ENCODE results near the gene PTP4A2. TPM values are rescaled to one million over a fixed set of nuclear protein-coding genes. Genes with fewer than 3 reads are reported as not detected.
A peak's percentile ranks its signal among the peaks of the same experiment; 100 is the strongest.
"Not testable (repeated sequence)": the region's sequence is repeated elsewhere in the genome, so short reads cannot be mapped to it uniquely, and the experiment has no call there.

The PTP4A2 gene
- polyA plus RNA-seq, 3 donors: 227 to 501 (median 294) TPM

DNA sequence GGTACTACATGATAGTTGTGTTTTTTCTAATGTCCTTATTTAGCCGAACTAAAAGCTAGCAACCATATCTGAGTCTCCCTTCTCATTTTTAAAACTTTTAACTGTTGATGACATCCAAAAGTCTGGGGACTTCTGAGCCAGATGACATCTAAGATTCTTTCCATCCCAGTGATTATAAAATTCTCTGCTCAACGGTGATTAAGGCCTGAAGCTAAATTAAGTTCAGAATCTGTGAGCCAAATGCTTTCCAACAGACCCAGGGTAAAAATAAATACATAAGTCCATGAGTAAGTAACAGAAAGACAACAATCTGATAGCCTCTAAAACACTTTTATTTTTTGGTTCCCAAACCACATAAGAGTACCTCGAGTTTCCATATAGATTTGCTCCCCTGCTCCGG, 13.1 kb upstream of the PTP4A2 start:
- Histone ChIP-seq H3K4me1 (ENCODE audit: control insufficient read depth in 1 of 2, insufficient read depth in 2 of 2, low read length in 2 of 2) (peaks cover 55 to 64% of the 10 kb centered on the region in 2 donors), H3K4me3 (replicated peaks in 1 of 3; ENCODE audit: low read depth in 2 of 3, low read length in 3 of 3) (no peak overlapping the region), H3K79me2 (ENCODE audit: insufficient read depth, low read length) (no peaks in the 10 kb centered on the region), H3K36me3 (replicated peaks in 1 of 2; ENCODE audit: control insufficient read depth in 1 of 2, insufficient read depth in 2 of 2, low read length in 2 of 2) (no peaks in the 10 kb centered on the region), H4K20me1 (ENCODE audit: insufficient read depth, low read length) (no peaks in the 10 kb centered on the region), H3K9ac (ENCODE audit: insufficient read depth, low read length, poor library complexity, severe bottlenecking) (no peak overlapping the region), H3K27me3 (ENCODE audit: control insufficient read depth in 2 of 2, insufficient read depth in 2 of 2, low read length in 2 of 2) (no peaks in the 10 kb centered on the region), H3K27ac (ENCODE audit: low read depth in 1 of 2, low read length in 2 of 2) (no peak overlapping the region), H2AFZ (ENCODE audit: insufficient read depth, low read depth, low read length, poor library complexity, severe bottlenecking) (no peak overlapping the region), H3K4me2 (replicated peaks; ENCODE audit: extremely low read depth, low read length, poor library complexity, severe bottlenecking) (no peak overlapping the region), H3K9me3 (replicated peaks in 1 of 2; ENCODE audit: control insufficient read depth in 1 of 2, insufficient read depth in 1 of 2, low read length in 2 of 2) (no peaks in the 10 kb centered on the region)
- WGBS (ENCODE audit: insufficient coverage): 100% methylated on average over 1 of the region's 4 CpGs
- intact Hi-C loops (cut with micrococcal nuclease): no loop called here
- TF ChIP-seq, protein P1, sequence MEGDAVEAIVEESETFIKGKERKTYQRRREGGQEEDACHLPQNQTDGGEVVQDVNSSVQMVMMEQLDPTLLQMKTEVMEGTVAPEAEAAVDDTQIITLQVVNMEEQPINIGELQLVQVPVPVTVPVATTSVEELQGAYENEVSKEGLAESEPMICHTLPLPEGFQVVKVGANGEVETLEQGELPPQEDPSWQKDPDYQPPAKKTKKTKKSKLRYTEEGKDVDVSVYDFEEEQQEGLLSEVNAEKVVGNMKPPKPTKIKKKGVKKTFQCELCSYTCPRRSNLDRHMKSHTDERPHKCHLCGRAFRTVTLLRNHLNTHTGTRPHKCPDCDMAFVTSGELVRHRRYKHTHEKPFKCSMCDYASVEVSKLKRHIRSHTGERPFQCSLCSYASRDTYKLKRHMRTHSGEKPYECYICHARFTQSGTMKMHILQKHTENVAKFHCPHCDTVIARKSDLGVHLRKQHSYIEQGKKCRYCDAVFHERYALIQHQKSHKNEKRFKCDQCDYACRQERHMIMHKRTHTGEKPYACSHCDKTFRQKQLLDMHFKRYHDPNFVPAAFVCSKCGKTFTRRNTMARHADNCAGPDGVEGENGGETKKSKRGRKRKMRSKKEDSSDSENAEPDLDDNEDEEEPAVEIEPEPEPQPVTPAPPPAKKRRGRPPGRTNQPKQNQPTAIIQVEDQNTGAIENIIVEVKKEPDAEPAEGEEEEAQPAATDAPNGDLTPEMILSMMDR (IDR thresholded peaks at IDR 0.05): no peak
- H3K4me1 Mint-ChIP-seq: peaks cover 56% of the 10 kb centered on the region
- peaks cover 0 to 2% (median 0%) of the 10 kb centered on the region in 3 donors for H3K27me3 Mint-ChIP-seq (ENCODE audit: low read depth in 3 of 3)
- H3K9me3 Mint-ChIP-seq: no peaks in the 10 kb centered on the region
- H3K36me3 Mint-ChIP-seq: peaks cover 1 to 8% of the 10 kb centered on the region in 2 donors
- DNase-seq: no peak
- H3K27ac Mint-ChIP-seq: peak overlapping the region in 1 of 7 donors; percentile 23
- H3K4me3 Mint-ChIP-seq: no peak overlapping the region

DNA sequence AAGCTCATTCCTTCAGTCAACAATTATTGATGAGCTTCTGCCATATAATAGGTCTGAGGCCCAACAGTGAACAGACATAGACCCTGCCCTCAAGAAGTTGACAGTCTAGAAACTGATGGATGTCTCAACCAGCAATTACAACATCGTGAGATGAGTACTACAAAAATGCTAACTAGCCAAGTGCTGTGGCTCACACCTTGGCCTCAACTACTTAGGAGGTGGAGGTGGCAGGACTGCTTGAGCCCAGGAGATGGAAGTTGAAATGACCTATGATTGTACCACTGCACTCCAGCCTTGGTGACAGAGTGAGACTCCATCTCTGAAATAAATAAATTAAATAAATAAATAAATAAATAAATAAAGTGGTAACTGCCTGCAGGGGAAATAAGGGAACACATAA, 11.7 kb upstream of the PTP4A2 start:
- H3K36me3 ChIP-seq (replicated peaks in 1 of 2; ENCODE audit: control insufficient read depth in 1 of 2, insufficient read depth in 2 of 2, low read length in 2 of 2): no peaks in the 10 kb centered on the region
- H3K27me3 ChIP-seq (ENCODE audit: control insufficient read depth in 2 of 2, insufficient read depth in 2 of 2, low read length in 2 of 2): no peaks in the 10 kb centered on the region
- peaks cover 0 to 2% (median 2%) of the 10 kb centered on the region in 3 donors for H3K27me3 Mint-ChIP-seq (ENCODE audit: low read depth in 3 of 3)
- intact Hi-C loops (cut with micrococcal nuclease): no loop called here
- H4K20me1 ChIP-seq (ENCODE audit: insufficient read depth, low read length): no peaks in the 10 kb centered on the region
- peaks cover 53% of the 10 kb centered on the region for H3K4me1 Mint-ChIP-seq
- H3K27ac ChIP-seq (ENCODE audit: low read depth in 1 of 2, low read length in 2 of 2): no peak overlapping the region
- H3K79me2 ChIP-seq (ENCODE audit: insufficient read depth, low read length): no peaks in the 10 kb centered on the region
- DNase-seq: no peak
- TF ChIP-seq, protein P1 (IDR thresholded peaks at IDR 0.05): no peak
- H3K9me3 ChIP-seq (replicated peaks in 1 of 2; ENCODE audit: control insufficient read depth in 1 of 2, insufficient read depth in 1 of 2, low read length in 2 of 2): no peaks in the 10 kb centered on the region
- no peak overlapping the region for H2AFZ ChIP-seq (ENCODE audit: insufficient read depth, low read depth, low read length, poor library complexity, severe bottlenecking)
- H3K4me3 ChIP-seq (replicated peaks in 1 of 3; ENCODE audit: low read depth in 2 of 3, low read length in 3 of 3): no peak overlapping the region
- H3K4me3 Mint-ChIP-seq: no peak overlapping the region
- no peak overlapping the region for H3K9ac ChIP-seq (ENCODE audit: insufficient read depth, low read length, poor library complexity, severe bottlenecking)
- no peak overlapping the region for H3K27ac Mint-ChIP-seq
- H3K9me3 Mint-ChIP-seq: no peaks in the 10 kb centered on the region
- no CpG with 5 or more reads among the region's 1 CpG for WGBS (ENCODE audit: insufficient coverage)
- H3K4me2 ChIP-seq (replicated peaks; ENCODE audit: extremely low read depth, low read length, poor library complexity, severe bottlenecking): no peak overlapping the region
- peaks cover 1 to 3% of the 10 kb centered on the region in 2 donors for H3K36me3 Mint-ChIP-seq
- peaks cover 55 to 65% of the 10 kb centered on the region in 2 donors for H3K4me1 ChIP-seq (ENCODE audit: control insufficient read depth in 1 of 2, insufficient read depth in 2 of 2, low read length in 2 of 2)

- intact Hi-C loops (cut with micrococcal nuclease); H3K27me3 ChIP-seq (ENCODE audit: control insufficient read depth in 2 of 2, insufficient read depth in 2 of 2, low read length in 2 of 2); H3K36me3 Mint-ChIP-seq; H3K9me3 ChIP-seq (replicated peaks in 1 of 2; ENCODE audit: control insufficient read depth in 1 of 2, insufficient read depth in 1 of 2, low read length in 2 of 2); H3K79me2 ChIP-seq (ENCODE audit: insufficient read depth, low read length); H3K9ac ChIP-seq (ENCODE audit: insufficient read depth, low read length, poor library complexity, severe bottlenecking); H4K20me1 ChIP-seq (ENCODE audit: insufficient read depth, low read length); H2AFZ ChIP-seq (ENCODE audit: insufficient read depth, low read depth, low read length, poor library complexity, severe bottlenecking); DNase-seq; H3K27me3 Mint-ChIP-seq (ENCODE audit: low read depth in 3 of 3); H3K36me3 ChIP-seq (replicated peaks in 1 of 2; ENCODE audit: control insufficient read depth in 1 of 2, insufficient read depth in 2 of 2, low read length in 2 of 2); H3K9me3 Mint-ChIP-seq: not testable (repeated sequence)
- peak overlapping the region; percentile 5 to 77 (median 72) for H3K27ac Mint-ChIP-seq
- peaks cover 63% of the 10 kb centered on the region for H3K4me1 Mint-ChIP-seq
- 100% methylated on average over 2 of the region's 10 CpGs for WGBS (ENCODE audit: insufficient coverage)
- Histone ChIP-seq H3K4me2 (replicated peaks; ENCODE audit: extremely low read depth, low read length, poor library complexity, severe bottlenecking) (peak overlapping the region; percentile 97), H3K4me3 (replicated peaks in 1 of 3; ENCODE audit: low read depth in 2 of 3, low read length in 3 of 3) (peak overlapping the region in 1 of 3 experiments; percentile 36), H3K27ac (ENCODE audit: low read depth in 1 of 2, low read length in 2 of 2) (peak overlapping the region; percentile 90 to 93), H3K4me1 (ENCODE audit: control insufficient read depth in 1 of 2, insufficient read depth in 2 of 2, low read length in 2 of 2) (peaks cover 66 to 74% of the 10 kb centered on the region in 2 donors)
- peak overlapping the region in 1 of 2 donors; percentile 26 for H3K4me3 Mint-ChIP-seq
Observed at GRCh38 chr1:31945677-31946076, 7.5 kb upstream of the PTP4A2 start.

All from CD14-positive monocyte (primary cell).